CD14-positive monocyte (primary cell): ENCODE data around the gene FOXF2. TPM values are rescaled to one million over a fixed set of nuclear protein-coding genes. Genes with fewer than 3 reads are reported as not detected.

Source experiments
- DNase-seq, 3 donors: peaks; one replicate each; pipeline ENCODE4 v3.0.0-alpha.2; 2011 to 2022
- H2AFZ ChIP-seq: 2 replicates; pipeline ENCODE4 v1.6.0; 2012; ENCODE audit warnings: mild to moderate bottlenecking, low read depth, low read length, inconsistent platforms; ENCODE audit not compliant: insufficient read depth, poor library complexity, severe bottlenecking
- H3K27ac ChIP-seq, 2 donors: 1 replicate in 1 of 2; 2 replicates in 1 of 2; pipeline ENCODE4 v1.5.1; 2012 to 2013; ENCODE audit warnings: low read length in 2 of 2, control low read depth in 1 of 2, inconsistent platforms in 1 of 2, low read depth in 1 of 2, mild to moderate bottlenecking in 1 of 2
- H3K27me3 ChIP-seq, 2 donors: one replicate each; pipeline versions ENCODE4 v1.6.0 to v1.6.1; 2011 to 2013; ENCODE audit warnings: low read length in 2 of 2; ENCODE audit not compliant: control insufficient read depth in 2 of 2, insufficient read depth in 2 of 2
- H3K36me3 ChIP-seq, 2 donors: replicated peaks in 1 of 2; 1 replicate in 1 of 2; 2 replicates in 1 of 2; pipeline versions ENCODE4 v1.5.1 to v1.6.1; 2012 to 2013; ENCODE audit warnings: low read length in 2 of 2, control low read depth in 1 of 2, inconsistent platforms in 1 of 2, mild to moderate bottlenecking in 1 of 2; ENCODE audit not compliant: insufficient read depth in 2 of 2, control insufficient read depth in 1 of 2
- H3K4me1 ChIP-seq, 2 donors: 1 replicate in 1 of 2; 2 replicates in 1 of 2; pipeline versions ENCODE4 v1.5.1 to v1.6.1; 2012 to 2013; ENCODE audit warnings: low read length in 2 of 2, control low read depth in 1 of 2, inconsistent platforms in 1 of 2, mild to moderate bottlenecking in 1 of 2, moderate library complexity in 1 of 2; ENCODE audit not compliant: insufficient read depth in 2 of 2, control insufficient read depth in 1 of 2
- H3K4me2 ChIP-seq: replicated peaks from 2 replicates; pipeline ENCODE3; 2012; ENCODE audit warnings: low read length, moderate library complexity, mild to moderate bottlenecking; ENCODE audit not compliant: poor library complexity, severe bottlenecking; ENCODE audit errors: extremely low read depth
- H3K4me3 ChIP-seq, 3 experiments: fragments of 200-600 bp in 1 of 3; sonication (generic) in 1 of 3; replicated peaks in 1 of 3; 1 replicate in 2 of 3; 2 replicates in 1 of 3; pipeline ENCODE4 v1.5.1; 2011 to 2013; ENCODE audit warnings: low read length in 3 of 3, mild to moderate bottlenecking in 3 of 3, control low read depth in 2 of 3, low read depth in 2 of 3, inconsistent platforms in 1 of 3, moderate library complexity in 1 of 3
- H3K79me2 ChIP-seq: 2 replicates; pipeline ENCODE4 v1.6.0; 2012; ENCODE audit warnings: mild to moderate bottlenecking, control low read depth, inconsistent platforms, low read length, moderate library complexity; ENCODE audit not compliant: insufficient read depth
- H3K9ac ChIP-seq: 2 replicates; pipeline ENCODE4 v1.6.0; 2017; ENCODE audit warnings: low read length, mild to moderate bottlenecking; ENCODE audit not compliant: insufficient read depth, poor library complexity, severe bottlenecking
- H3K9me3 ChIP-seq, 2 donors: replicated peaks in 1 of 2; 1 replicate in 1 of 2; 2 replicates in 1 of 2; pipeline versions ENCODE4 v1.5.1 to v1.6.1; 2012 to 2013; ENCODE audit warnings: low read length in 2 of 2, control low read depth in 1 of 2; ENCODE audit not compliant: control insufficient read depth in 1 of 2, insufficient read depth in 1 of 2
- H4K20me1 ChIP-seq: 2 replicates; pipeline ENCODE4 v1.6.0; 2012; ENCODE audit warnings: mild to moderate bottlenecking, low read length, control low read depth, moderate library complexity; ENCODE audit not compliant: insufficient read depth
- H3K27ac Mint-ChIP-seq, 7 donors: one replicate each; pipeline ENCODE4 v1.8.0; 2020; ENCODE audit warnings: mild to moderate bottlenecking in 7 of 7, mixed read lengths in 7 of 7, moderate library complexity in 6 of 7, inconsistent platforms in 2 of 7
- H3K27me3 Mint-ChIP-seq, 3 donors: one replicate each; pipeline ENCODE4 v1.8.0; 2021 to 2022; ENCODE audit warnings: low read depth in 3 of 3, mild to moderate bottlenecking in 3 of 3, mixed read lengths in 3 of 3, moderate library complexity in 3 of 3, inconsistent platforms in 1 of 3
- H3K36me3 Mint-ChIP-seq, 2 donors: one replicate each; pipeline ENCODE4 v1.8.0; 2020; ENCODE audit warnings: mixed read lengths in 2 of 2, inconsistent platforms in 1 of 2, mild to moderate bottlenecking in 1 of 2
- H3K4me1 Mint-ChIP-seq: one replicate; pipeline ENCODE4 v1.8.0; 2020; ENCODE audit warnings: mild to moderate bottlenecking, mixed read lengths
- H3K4me3 Mint-ChIP-seq, 2 donors: one replicate each; pipeline ENCODE4 v1.8.0; 2020; ENCODE audit warnings: mild to moderate bottlenecking in 2 of 2, mixed read lengths in 2 of 2, moderate library complexity in 1 of 2
- H3K9me3 Mint-ChIP-seq, 7 donors: one replicate each; pipeline ENCODE4 v1.8.0; 2020 to 2022; ENCODE audit warnings: mixed read lengths in 7 of 7, mild to moderate bottlenecking in 6 of 7, moderate library complexity in 6 of 7, inconsistent platforms in 2 of 7
- CTCF ChIP-seq: fragments of 200-600 bp; IDR thresholded peaks from one replicate; pipeline ENCODE4 v1.8.0; 2022; ENCODE audit warnings: antibody characterized with exemption, mild to moderate bottlenecking
- WGBS: methylation state at CpG from one replicate; pipeline ENCODE4 v1.1.5; 2013; ENCODE audit warnings: missing lambda C conversion rate; ENCODE audit not compliant: insufficient coverage; 5-methylcytosine and 5-hydroxymethylcytosine counted together
- intact Hi-C, 2 donors: fragments of 100-400 bp; cut with micrococcal nuclease; formaldehyde crosslinking; loops; one replicate each; pipeline versions ENCODE4 v1.15.0 to v1.15.1; 2023
- polyA plus RNA-seq, 3 donors: library from polyadenylated mRNA; depleted of rRNA in 1 of 3; unstranded in 2 of 3; stranded (reverse) in 1 of 3; fragments of 300-500 nt in 2 of 3; fragments of >200 nt in 1 of 3; fragmentation: Illumina TruSeq in 2 of 3; gene quantifications; 1 replicate in 2 of 3; 2 replicates in 1 of 3; pipeline ENCODE4 v1.2.3, GENCODE V29; 2012 to 2021

The FOXF2 gene
- polyA plus RNA-seq, 3 donors, result 0.03 TPM; not detected in 2

GRCh38 chr6:1409774-1410465 lies 20.5 kb downstream of the FOXF2 start:
- H3K9me3 Mint-ChIP-seq, result peaks cover 0 to 2% (median 0%) of the 10 kb centered on the region in 7 donors
- intact Hi-C loops, result no loop called here
- no peak for TF ChIP-seq CTCF
- H3K27me3 Mint-ChIP-seq, result peaks cover 36 to 46% (median 41%) of the 10 kb centered on the region in 3 donors
- H3K4me1 Mint-ChIP-seq, result peaks cover 20% of the 10 kb centered on the region
- Histone ChIP-seq H3K4me2 (no peak overlapping the region), H3K4me3 (no peak overlapping the region), H3K36me3 (no peaks in the 10 kb centered on the region), H2AFZ (no peak overlapping the region), H4K20me1 (no peaks in the 10 kb centered on the region), H3K9ac (no peak overlapping the region), H3K27me3 (peaks cover 0 to 19% of the 10 kb centered on the region in 2 donors), H3K9me3 (no peaks in the 10 kb centered on the region), H3K4me1 (peaks cover 33 to 34% of the 10 kb centered on the region in 2 donors), H3K27ac (no peak overlapping the region), H3K79me2 (no peaks in the 10 kb centered on the region)
- 47% methylated on average over 11 of the region's 22 CpGs for WGBS
- peak overlapping the region in 1 of 2 donors; percentile 46 for H3K4me3 Mint-ChIP-seq
- no peak for DNase-seq
- no peak overlapping the region for H3K27ac Mint-ChIP-seq
- no peaks in the 10 kb centered on the region for H3K36me3 Mint-ChIP-seq

GRCh38 chr6:1412901-1413300 lies 23.5 kb downstream of the FOXF2 start:
- no peaks in the 10 kb centered on the region for H3K79me2 ChIP-seq
- H4K20me1 ChIP-seq, result no peaks in the 10 kb centered on the region
- H3K27me3 ChIP-seq, result peaks cover 0 to 19% of the 10 kb centered on the region in 2 donors
- no peak overlapping the region for H3K4me2 ChIP-seq
- no peak for TF ChIP-seq CTCF
- WGBS, result 88% methylated on average over 6 of the region's 9 CpGs
- no peak overlapping the region for H3K9ac ChIP-seq
- Mint-ChIP-seq H3K36me3 (no peaks in the 10 kb centered on the region), H3K27me3 (peaks cover 42 to 67% (median 43%) of the 10 kb centered on the region in 3 donors), H3K4me3 (no peak overlapping the region), H3K27ac (no peak overlapping the region), H3K4me1 (peaks cover 3% of the 10 kb centered on the region), H3K9me3 (peaks cover 0 to 2% (median 0%) of the 10 kb centered on the region in 7 donors)
- peaks cover 3 to 4% of the 10 kb centered on the region in 2 donors for H3K4me1 ChIP-seq
- intact Hi-C loops, result no loop called here
- H3K36me3 ChIP-seq, result no peaks in the 10 kb centered on the region
- no peak overlapping the region for H3K4me3 ChIP-seq
- no peaks in the 10 kb centered on the region for H3K9me3 ChIP-seq
- H3K27ac ChIP-seq, result no peak overlapping the region
- H2AFZ ChIP-seq, result no peak overlapping the region
- no peak for DNase-seq
